CD4-positive, alpha-beta T cell treated with Interleukin-2 at 100 ng/mL for 4 hours (primary cell): Measurements from ENCODE around the gene CNGA4.
"Not testable (repeated sequence)": the region's sequence is repeated elsewhere in the genome, so short reads cannot be mapped to it uniquely, and the experiment has no call there.

ENCODE experiments used
- DNase-seq: peaks from one replicate; pipeline ENCODE4 v3.0.0-alpha.2; 2020; ENCODE audit warnings: low spot score

The CNGA4 gene

GRCh38 chr11:6225896-6226295 is 13.0 kb upstream of the CNGA4 start:
- no peak for DNase-seq

- peak; percentile 8 for DNase-seq
Measured at GRCh38 chr11:6228520-6228919, 10.4 kb upstream of the CNGA4 start.

- DNase-seq, result peak; percentile 29
Measured at GRCh38 chr11:6229911-6230310, 9.0 kb upstream of the CNGA4 start.

- no peak for DNase-seq
Measured at GRCh38 chr11:6232899-6233298, 6.0 kb upstream of the CNGA4 start.

GRCh38 chr11:6233984-6234386 is 4.9 kb upstream of the CNGA4 start:
- DNase-seq, result no peak

- DNase-seq, result peak; percentile 100
Measured at GRCh38 chr11:6234387-6235107, 4.3 kb upstream of the CNGA4 start, which contains the start of gene FHIP1B. FHIP1B (minus strand) TSS chr11:6234636; CDS start chr11:6224516, 10,120 bp downstream.

- DNase-seq, result no peak
Measured at GRCh38 chr11:6237266-6237665, 1.6 kb upstream of the CNGA4 start.

- no peak for DNase-seq
Measured at GRCh38 chr11:6237761-6238302, 1.1 kb upstream of the CNGA4 start.

- DNase-seq, result no peak
Measured at GRCh38 chr11:6240139-6240538, 1.2 kb downstream of the CNGA4 start.

- DNase-seq, result no peak
Measured at GRCh38 chr11:6240781-6241180, 1.9 kb downstream of the CNGA4 start.

- DNase-seq, result no peak
Measured at GRCh38 chr11:6241316-6241715, 2.4 kb downstream of the CNGA4 start.

- DNase-seq, result no peak
Measured at GRCh38 chr11:6245536-6245935, 6.6 kb downstream of the CNGA4 start.

- no peak for DNase-seq
Measured at GRCh38 chr11:6248248-6248647, 9.4 kb downstream of the CNGA4 start.

GRCh38 chr11:6248897-6249296 is 10.0 kb downstream of the CNGA4 start:
- not testable (repeated sequence) for DNase-seq

GRCh38 chr11:6249770-6250555 is 11.1 kb downstream of the CNGA4 start:
- DNase-seq, result no peak

GRCh38 chr11:6251120-6251733 is 12.3 kb downstream of the CNGA4 start:
- DNase-seq, result peak; percentile 45

GRCh38 chr11:6251990-6252473 is 13.1 kb downstream of the CNGA4 start:
- no peak for DNase-seq

- no peak for DNase-seq
Measured at GRCh38 chr11:6253197-6253596, 14.3 kb downstream of the CNGA4 start.

- DNase-seq, result no peak
Measured at GRCh38 chr11:6258141-6258540, 19.3 kb downstream of the CNGA4 start.

GRCh38 chr11:6258571-6259081 is 19.7 kb downstream of the CNGA4 start:
- DNase-seq, result no peak

- DNase-seq, result no peak
Measured at GRCh38 chr11:6260207-6260726, 21.4 kb downstream of the CNGA4 start.

GRCh38 chr11:6263662-6264061 is 24.8 kb downstream of the CNGA4 start:
- no peak for DNase-seq
